Measurements from ENCODE around the gene PHF19. TPM values are rescaled to one million over a fixed set of nuclear protein-coding genes. Genes with fewer than 3 reads are reported as not detected.
A peak's percentile ranks its signal among the peaks of the same experiment; 100 is the strongest.

Gene PHF19
- total RNA-seq, 1 donor from 2014 or later: 19.0 TPM

DNA sequence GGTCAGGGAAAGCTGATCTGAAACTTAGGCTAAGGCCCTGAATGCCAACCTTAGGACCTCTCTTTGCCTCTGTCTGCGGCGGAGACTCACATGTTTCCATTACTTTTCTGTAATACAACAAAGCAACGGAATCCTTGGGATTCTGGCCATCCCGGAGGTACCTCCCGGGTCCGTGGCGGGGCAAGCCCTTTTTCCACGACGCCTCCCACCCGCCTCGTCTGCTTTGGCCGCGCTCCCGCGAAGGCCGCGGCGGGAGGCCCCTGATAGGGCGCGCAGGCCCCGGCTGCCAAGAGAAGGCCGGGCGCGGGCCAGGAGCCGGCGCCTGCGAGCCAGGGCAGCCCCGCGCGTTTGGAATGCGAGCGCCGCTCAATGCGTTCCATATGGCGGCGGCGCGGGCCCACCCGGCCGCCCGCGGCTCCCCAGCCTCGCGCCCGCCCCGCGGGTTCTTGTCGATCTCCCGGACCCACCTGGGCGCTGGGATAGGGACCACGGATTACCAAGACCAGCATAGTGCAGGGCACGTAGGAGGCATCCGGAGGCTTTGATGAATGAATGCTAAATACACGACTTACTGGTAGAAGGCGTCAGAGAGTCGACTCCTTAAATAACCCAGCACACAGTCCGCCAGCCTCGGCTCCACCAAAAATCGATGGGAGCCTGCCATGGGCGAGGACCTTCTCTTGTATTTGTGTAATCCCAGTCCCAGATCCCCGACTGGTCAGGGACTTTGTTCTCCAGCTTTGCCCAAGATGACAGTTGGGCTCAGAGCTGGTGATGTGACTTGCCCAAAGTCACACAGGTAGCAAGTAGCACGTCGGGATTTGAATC is 17.5 kb upstream of the PHF19 start:
- peaks cover 39% of the 10 kb centered on the region for H3K4me1 ChIP-seq
- H3K27ac ChIP-seq: peak overlapping the region; percentile 58
- H3K36me3 ChIP-seq: no peaks in the 10 kb centered on the region
- TF ChIP-seq, protein P1, sequence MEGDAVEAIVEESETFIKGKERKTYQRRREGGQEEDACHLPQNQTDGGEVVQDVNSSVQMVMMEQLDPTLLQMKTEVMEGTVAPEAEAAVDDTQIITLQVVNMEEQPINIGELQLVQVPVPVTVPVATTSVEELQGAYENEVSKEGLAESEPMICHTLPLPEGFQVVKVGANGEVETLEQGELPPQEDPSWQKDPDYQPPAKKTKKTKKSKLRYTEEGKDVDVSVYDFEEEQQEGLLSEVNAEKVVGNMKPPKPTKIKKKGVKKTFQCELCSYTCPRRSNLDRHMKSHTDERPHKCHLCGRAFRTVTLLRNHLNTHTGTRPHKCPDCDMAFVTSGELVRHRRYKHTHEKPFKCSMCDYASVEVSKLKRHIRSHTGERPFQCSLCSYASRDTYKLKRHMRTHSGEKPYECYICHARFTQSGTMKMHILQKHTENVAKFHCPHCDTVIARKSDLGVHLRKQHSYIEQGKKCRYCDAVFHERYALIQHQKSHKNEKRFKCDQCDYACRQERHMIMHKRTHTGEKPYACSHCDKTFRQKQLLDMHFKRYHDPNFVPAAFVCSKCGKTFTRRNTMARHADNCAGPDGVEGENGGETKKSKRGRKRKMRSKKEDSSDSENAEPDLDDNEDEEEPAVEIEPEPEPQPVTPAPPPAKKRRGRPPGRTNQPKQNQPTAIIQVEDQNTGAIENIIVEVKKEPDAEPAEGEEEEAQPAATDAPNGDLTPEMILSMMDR (IDR thresholded peaks at IDR 0.05): no peak
- ATAC-seq (peak; percentile 72), DNase-seq (no peak)
- H3K27me3 ChIP-seq: no peaks in the 10 kb centered on the region
- intact Hi-C loops (cut with DNase I): no loop called here
- H3K9me3 ChIP-seq: no peaks in the 10 kb centered on the region
- H3K4me3 ChIP-seq: peak overlapping the region; percentile 19

DNA sequence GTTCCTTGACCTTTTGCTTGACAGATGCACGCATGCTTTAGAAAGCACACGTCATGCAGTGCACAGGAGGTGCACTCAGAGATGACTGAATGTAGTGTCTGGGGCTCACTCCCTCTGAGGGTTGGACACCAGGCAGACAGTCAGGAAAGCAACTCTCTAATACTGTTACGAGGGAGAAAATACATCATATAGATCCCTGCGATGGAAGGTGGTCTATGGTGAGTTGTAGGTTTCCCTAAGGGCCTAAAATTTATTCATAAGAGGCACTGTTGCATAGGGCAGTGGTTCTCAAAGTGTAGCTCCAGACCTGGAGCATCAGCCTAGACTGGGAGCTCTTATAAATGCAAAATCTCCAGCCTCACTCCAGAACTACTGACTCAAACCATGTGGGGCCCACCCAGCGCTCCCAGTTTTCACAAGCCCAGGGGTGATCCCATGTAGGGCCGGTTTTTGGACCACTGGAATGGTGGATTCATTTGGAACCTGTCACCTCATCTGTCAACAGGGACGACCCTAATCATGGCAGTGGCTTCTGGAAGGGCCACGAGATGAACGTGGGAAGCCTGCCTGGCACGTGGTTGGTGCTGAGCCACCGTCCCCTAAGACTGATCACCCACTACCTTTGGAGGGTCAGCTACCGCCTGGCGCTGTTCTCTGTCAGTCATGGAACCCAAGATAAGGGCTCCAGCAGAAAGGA is 16.8 kb upstream of the PHF19 start:
- H3K27ac ChIP-seq: peak overlapping the region; percentile 58
- intact Hi-C loops (cut with DNase I): no loop called here
- ATAC-seq (no peak), DNase-seq (no peak)
- no peaks in the 10 kb centered on the region for H3K27me3 ChIP-seq
- TF ChIP-seq, protein P1 (IDR thresholded peaks at IDR 0.05): no peak
- H3K4me3 ChIP-seq: no peak overlapping the region
- no peaks in the 10 kb centered on the region for H3K36me3 ChIP-seq
- no peaks in the 10 kb centered on the region for H3K9me3 ChIP-seq
- peaks cover 39% of the 10 kb centered on the region for H3K4me1 ChIP-seq

DNA sequence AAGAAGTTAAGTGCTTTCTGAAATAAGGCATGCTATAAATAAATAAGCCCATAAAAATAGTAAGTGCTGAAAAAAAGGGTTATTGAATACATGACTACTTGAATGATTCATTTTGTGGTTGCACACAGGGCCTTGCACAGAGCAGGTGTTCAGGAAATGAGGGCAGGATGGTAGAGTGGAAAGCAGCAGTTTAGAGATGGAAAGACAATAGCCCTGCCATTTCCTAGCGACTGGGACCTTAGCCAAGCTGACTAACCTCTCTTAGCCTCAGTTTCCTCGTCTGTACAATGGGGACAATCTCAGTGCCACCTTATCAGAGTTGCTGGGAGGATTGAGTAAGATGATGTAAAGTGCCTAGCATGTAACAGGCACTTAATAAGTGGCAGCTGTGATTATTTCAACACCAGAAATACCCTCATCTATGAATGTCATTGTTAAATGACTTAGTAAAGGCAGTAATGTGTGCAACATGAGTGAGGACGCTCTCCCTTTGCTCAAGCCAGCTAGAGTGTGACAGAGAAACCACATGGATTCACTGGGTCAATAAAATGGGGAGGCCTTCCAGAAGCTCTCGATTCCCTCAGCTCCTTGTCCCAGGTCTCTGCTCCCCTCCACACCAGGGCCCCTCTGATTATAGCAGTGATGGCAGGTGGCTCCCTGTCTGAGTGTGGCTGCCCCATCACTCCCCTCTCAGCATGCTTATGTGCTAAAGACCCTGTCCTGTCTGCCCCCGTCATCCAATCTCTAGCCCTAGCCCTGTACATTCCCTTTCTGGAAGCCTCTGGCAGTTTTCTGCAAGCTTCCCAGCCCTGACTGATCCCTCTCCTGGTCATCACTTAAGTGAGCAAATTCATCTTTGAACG is 16.0 kb upstream of the PHF19 start:
- no peak for DNase-seq
- H3K9me3 ChIP-seq: no peaks in the 10 kb centered on the region
- no peaks in the 10 kb centered on the region for H3K36me3 ChIP-seq
- H3K27me3 ChIP-seq: no peaks in the 10 kb centered on the region
- H3K4me3 ChIP-seq: no peak overlapping the region
- TF ChIP-seq, protein P1 (IDR thresholded peaks at IDR 0.05): no peak
- H3K4me1 ChIP-seq: peaks cover 39% of the 10 kb centered on the region
- H3K27ac ChIP-seq: no peak overlapping the region
- intact Hi-C loops (cut with DNase I): no loop called here
- no peak for ATAC-seq

DNA sequence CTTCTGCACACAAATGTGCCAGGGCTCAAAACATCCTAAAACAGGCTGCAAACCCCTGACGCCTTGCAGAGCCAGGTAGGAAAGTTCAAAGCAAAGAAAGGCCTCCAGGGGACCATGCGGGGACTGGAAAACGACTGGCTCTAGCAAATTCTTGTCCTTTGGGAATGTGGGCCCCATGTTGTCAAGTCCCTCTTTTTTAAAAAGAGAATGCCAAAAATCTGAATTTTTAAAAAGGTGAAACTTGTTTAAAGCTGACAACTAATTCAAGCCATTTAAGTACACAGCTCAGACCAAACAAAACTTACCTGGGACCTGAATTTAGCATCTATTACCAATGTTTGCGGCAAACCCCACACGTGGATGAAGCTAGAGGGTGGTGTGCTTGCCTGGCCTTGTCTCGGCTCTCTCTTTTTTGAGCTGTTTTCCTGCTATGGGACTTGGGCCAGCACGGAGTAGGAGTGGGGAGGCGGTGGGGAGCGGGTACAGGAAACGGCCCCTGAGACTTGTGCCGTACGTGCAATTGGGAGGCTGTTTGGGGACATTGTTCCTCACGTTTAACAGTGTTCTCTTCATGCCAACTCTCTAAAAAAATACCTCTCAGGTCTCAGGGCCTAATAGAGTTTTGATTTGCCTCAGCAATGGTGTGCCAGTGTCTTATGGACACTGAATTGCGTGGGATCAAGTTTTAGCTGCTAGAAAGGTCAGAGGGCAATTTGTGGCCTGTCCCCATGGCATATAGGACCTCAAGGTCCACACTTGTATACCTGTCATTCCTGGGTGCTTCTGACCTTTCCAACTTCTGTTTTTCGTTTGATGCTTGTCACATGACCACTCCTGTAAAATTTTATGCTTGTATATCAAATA is 15.1 kb upstream of the PHF19 start:
- ATAC-seq (no peak), DNase-seq (no peak)
- H3K27ac ChIP-seq: no peak overlapping the region
- H3K4me3 ChIP-seq: no peak overlapping the region
- TF ChIP-seq, protein P1 (IDR thresholded peaks at IDR 0.05): no peak
- H3K27me3 ChIP-seq: no peaks in the 10 kb centered on the region
- H3K4me1 ChIP-seq: peaks cover 37% of the 10 kb centered on the region
- intact Hi-C loops (cut with DNase I): no loop called here
- no peaks in the 10 kb centered on the region for H3K36me3 ChIP-seq
- no peaks in the 10 kb centered on the region for H3K9me3 ChIP-seq
